Measurements from ENCODE around the gene DLL4.
A peak's percentile ranks its signal among the peaks of the same experiment; 100 is the strongest.

DLL4 gene

DNA sequence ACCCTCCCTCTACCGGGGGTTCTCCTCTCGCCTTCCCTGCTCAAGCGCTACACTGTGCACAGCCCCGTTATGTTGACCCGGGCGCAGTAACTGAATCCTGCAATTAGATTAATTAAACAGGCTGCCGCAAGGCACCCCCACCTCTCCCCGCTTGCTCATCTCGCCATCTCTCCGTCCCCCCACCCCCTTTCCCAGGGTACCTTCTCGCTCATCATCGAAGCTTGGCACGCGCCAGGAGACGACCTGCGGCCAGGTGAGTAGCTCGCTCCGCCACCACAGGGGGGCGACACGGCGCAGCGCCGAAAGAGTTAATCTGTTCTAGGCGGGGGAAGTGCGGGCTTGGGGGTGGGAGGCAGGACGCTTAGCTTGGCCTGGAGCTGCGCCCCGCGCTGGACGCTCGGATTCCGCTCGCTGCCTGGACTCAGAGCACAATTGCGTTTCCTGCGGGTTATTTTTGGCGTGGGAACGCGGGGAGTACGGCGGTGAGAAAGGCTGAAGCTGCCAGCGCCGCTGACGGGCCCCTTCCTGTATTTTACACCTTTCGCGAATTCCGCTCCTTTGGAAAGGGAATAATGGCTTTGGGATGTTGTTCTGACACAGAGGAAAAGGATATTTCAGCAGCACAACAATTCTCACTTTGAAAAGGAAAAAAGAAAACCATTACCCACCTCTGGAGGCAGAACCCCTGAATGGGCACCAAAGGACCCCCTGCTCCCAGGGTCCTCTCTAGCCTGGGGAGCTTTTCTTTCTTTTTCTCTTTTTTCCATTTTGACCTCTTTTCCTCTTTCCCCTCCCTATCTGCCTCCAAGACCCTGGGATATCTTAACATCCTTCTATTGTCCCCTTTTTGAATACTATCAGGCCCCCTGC, 1.5 kb downstream of the DLL4 start:
- TF ChIP-seq, protein P1, sequence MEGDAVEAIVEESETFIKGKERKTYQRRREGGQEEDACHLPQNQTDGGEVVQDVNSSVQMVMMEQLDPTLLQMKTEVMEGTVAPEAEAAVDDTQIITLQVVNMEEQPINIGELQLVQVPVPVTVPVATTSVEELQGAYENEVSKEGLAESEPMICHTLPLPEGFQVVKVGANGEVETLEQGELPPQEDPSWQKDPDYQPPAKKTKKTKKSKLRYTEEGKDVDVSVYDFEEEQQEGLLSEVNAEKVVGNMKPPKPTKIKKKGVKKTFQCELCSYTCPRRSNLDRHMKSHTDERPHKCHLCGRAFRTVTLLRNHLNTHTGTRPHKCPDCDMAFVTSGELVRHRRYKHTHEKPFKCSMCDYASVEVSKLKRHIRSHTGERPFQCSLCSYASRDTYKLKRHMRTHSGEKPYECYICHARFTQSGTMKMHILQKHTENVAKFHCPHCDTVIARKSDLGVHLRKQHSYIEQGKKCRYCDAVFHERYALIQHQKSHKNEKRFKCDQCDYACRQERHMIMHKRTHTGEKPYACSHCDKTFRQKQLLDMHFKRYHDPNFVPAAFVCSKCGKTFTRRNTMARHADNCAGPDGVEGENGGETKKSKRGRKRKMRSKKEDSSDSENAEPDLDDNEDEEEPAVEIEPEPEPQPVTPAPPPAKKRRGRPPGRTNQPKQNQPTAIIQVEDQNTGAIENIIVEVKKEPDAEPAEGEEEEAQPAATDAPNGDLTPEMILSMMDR (conservative IDR thresholded peaks at IDR 0.05), result peak; percentile 84
- H3K27ac ChIP-seq, result peak overlapping the region; percentile 53; the same call in 1 of the 2 replicates

DNA sequence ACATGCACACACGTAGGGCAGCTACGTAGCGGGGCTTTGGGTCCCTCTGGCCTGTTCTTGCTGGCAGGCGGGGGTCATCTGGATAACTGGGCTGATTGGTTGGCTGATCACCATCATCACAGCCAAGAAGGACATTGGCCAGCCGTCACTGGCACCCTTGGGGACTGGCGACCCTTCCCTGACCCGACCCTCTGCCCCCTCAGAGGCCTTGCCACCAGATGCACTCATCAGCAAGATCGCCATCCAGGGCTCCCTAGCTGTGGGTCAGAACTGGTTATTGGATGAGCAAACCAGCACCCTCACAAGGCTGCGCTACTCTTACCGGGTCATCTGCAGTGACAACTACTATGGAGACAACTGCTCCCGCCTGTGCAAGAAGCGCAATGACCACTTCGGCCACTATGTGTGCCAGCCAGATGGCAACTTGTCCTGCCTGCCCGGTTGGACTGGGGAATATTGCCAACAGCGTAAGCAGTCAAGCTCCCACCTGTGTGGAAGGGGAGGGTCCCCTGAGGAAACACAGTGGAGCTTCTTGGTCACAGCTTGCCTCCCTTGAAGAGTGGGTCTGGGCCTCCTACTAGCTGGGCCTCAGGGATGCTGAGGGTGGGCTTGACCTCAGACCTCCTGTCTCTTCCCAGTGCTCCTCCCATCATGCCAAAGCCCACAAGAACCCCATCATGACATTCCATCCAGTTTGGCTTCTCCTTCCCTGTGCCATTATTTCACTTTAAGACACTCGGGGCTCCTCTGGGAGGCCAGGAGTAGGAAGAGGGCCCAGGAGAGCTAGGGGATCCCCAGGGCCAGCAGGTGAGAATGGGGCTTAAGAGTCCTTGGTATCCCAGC, 2.4 kb downstream of the DLL4 start:
- no peak overlapping the region; the same call in 1 of the 2 replicates for H3K27ac ChIP-seq
- TF ChIP-seq, protein P1 (conservative IDR thresholded peaks at IDR 0.05), result no peak

DNA sequence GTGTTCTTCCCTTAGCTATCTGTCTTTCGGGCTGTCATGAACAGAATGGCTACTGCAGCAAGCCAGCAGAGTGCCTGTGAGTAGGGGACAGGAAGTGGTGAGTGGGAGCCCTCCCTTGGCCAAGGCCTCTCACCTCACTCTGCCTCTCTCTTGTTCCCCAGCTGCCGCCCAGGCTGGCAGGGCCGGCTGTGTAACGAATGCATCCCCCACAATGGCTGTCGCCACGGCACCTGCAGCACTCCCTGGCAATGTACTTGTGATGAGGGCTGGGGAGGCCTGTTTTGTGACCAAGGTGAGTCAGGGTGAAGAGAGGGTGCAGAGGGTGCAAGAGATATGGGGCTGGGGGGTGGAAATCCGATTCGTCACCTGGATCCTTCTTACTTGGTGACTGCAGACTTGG, 3.0 kb downstream of the DLL4 start:
- H3K27ac ChIP-seq, result no peak overlapping the region
- TF ChIP-seq, protein P1 (conservative IDR thresholded peaks at IDR 0.05), result no peak

DNA sequence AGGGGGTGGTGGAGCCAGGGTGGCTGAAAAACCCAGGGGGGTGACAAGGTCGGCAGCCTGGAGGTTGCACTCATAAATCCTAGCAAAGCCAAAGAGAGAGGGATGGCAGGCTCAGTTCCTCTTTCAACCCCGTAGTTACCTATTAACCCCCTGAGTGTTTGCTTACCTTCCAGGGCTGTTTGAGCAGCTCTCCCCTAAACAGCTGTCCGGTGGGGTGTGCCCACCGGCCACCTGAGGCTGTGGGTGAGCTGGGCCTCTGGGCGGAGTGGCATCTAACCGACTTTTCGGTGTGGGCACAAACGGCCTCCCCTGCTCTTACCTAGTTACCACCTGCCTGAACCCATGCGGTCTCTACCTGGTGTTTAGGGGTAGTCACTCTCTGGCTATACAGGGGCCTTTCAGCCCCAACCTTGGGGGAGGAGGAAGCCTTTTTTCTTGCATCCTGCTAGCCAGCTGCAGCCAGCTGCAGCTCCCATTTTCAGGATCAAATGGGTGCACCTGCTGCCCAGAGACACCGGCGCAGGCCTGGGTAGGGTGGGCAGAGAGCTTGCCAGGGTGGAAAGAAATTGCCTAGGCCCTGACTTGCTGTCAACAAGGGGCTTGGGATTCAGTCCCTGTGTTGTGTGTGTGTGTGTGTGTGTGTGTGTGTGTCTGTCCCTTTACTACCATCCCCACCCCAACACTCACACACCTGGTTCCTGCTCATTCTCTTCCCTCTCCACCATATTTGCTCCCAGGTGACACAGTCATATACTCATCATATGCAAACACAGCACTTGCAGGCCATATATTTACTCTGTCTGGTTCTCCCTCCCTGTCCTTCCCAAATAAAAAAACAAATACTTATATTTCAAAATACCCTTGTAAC, 3.7 kb downstream of the DLL4 start:
- H3K27ac ChIP-seq, result no peak overlapping the region
- TF ChIP-seq, protein P1 (conservative IDR thresholded peaks at IDR 0.05), result no peak

DNA sequence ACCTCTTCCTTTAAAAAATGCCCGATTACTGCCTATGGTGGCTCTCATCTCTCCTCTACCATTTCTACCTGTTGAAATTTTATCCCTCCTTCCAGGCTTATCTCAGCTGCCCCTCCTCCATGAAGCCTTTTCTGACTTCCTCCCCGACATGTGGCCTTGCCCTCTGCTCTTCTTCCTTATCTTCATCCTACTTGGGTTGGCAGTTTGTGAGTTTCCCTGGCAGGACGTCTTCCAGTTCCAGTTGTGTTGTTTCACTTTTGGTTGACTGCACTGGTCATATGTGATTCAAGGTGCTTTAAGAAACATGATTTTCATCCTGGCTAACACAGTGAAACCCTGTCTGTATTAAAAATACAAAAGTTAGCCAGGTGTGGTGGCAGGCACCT, 4.4 kb downstream of the DLL4 start:
- TF ChIP-seq, protein P1 (conservative IDR thresholded peaks at IDR 0.05), result no peak
- no peak overlapping the region for H3K27ac ChIP-seq

DNA sequence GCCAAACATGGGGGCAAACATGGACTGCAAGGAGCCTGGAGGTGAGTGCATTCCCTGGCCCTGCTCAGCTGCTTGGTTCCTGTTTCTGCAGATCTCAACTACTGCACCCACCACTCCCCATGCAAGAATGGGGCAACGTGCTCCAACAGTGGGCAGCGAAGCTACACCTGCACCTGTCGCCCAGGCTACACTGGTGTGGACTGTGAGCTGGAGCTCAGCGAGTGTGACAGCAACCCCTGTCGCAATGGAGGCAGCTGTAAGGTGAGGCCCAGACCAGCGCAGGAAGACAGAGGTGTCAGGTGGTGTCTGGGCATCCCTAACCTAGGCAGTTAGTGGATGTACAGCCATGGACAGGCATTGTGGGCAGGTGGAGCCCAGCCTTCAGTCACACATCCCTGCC, 5.3 kb downstream of the DLL4 start:
- TF ChIP-seq, protein P1 (conservative IDR thresholded peaks at IDR 0.05), result no peak

More for the DNA sequence above, 5.3 kb downstream of the DLL4 start:
- H3K27ac ChIP-seq, result no peak overlapping the region

Measured in VCaP (cell line).